Activated CD4-positive, alpha-beta T cell treated with anti-CD3 and anti-CD28 coated beads, Interleukin-2, Interleukin-4, amounts not matched to agents 100 ng/mL and 50 ng/mL, durations not matched to agents 16 hours and 8 hours (primary cell): Measurements from ENCODE around the gene COX6A1.
A peak's percentile ranks its signal among the peaks of the same experiment; 100 is the strongest.
"Not testable (repeated sequence)": the region's sequence is repeated elsewhere in the genome, so short reads cannot be mapped to it uniquely, and the experiment has no call there.

Experiments
- DNase-seq: peaks from one replicate; pipeline ENCODE4 v3.0.0-alpha.2; 2020; ENCODE audit warnings: low spot score

Gene COX6A1

GRCh38 chr12:120428597-120429229 lies 9.2 kb upstream of the COX6A1 start:
- DNase-seq = no peak

GRCh38 chr12:120429368-120429767 lies 8.5 kb upstream of the COX6A1 start:
- DNase-seq = no peak

GRCh38 chr12:120432772-120433525 lies 5.0 kb upstream of the COX6A1 start:
- no peak for DNase-seq

GRCh38 chr12:120438495-120439198 lies 734 bp downstream of the COX6A1 start:
- peak; percentile 14 for DNase-seq

GRCh38 chr12:120439646-120440247 lies 1.8 kb downstream of the COX6A1 start:
- DNase-seq = peak; percentile 80

GRCh38 chr12:120444676-120445075 lies 6.8 kb downstream of the COX6A1 start:
- DNase-seq = no peak

- DNase-seq = peak; percentile 87
These were observed 8.3 kb downstream of the COX6A1 start, which contains the start of the genes GATC and TRIAP1 for GRCh38 chr12:120445911-120446843. TSS of gene GATC (plus strand) at chr12:120446444. CDS start at chr12:120446481, 37 bp downstream. TSS of gene TRIAP1 (minus strand) at chr12:120446384. CDS start at chr12:120446372, 12 bp downstream.

- not testable (repeated sequence) for DNase-seq
These were observed 8.9 kb downstream of the COX6A1 start for GRCh38 chr12:120446844-120447178.

- no peak for DNase-seq
These were observed 10.1 kb downstream of the COX6A1 start for GRCh38 chr12:120447992-120448391.

- DNase-seq = not testable (repeated sequence)
These were observed 14.6 kb downstream of the COX6A1 start for GRCh38 chr12:120452524-120452923.

GRCh38 chr12:120453060-120453750 lies 15.3 kb downstream of the COX6A1 start:
- no peak for DNase-seq

- peak; percentile 57 for DNase-seq
These were observed 16.1 kb downstream of the COX6A1 start for GRCh38 chr12:120453977-120454376.

- no peak for DNase-seq
These were observed 17.4 kb downstream of the COX6A1 start for GRCh38 chr12:120455302-120455701.

- DNase-seq = no peak
These were observed 19.2 kb downstream of the COX6A1 start for GRCh38 chr12:120457133-120457532.

GRCh38 chr12:120460157-120460556 lies 22.2 kb downstream of the COX6A1 start:
- DNase-seq = no peak

- no peak for DNase-seq
These were observed 24.3 kb downstream of the COX6A1 start for GRCh38 chr12:120462099-120462640.

- DNase-seq = no peak
These were observed 25.8 kb downstream of the COX6A1 start for GRCh38 chr12:120463712-120464111.

GRCh38 chr12:120465756-120466155 lies 27.8 kb downstream of the COX6A1 start:
- no peak for DNase-seq

- peak; percentile 39 for DNase-seq
These were observed 28.8 kb downstream of the COX6A1 start for GRCh38 chr12:120466560-120467315.

- no peak for DNase-seq
These were observed 29.5 kb downstream of the COX6A1 start for GRCh38 chr12:120467439-120467838.
